ENCODE data around the gene DAP.

DNA sequence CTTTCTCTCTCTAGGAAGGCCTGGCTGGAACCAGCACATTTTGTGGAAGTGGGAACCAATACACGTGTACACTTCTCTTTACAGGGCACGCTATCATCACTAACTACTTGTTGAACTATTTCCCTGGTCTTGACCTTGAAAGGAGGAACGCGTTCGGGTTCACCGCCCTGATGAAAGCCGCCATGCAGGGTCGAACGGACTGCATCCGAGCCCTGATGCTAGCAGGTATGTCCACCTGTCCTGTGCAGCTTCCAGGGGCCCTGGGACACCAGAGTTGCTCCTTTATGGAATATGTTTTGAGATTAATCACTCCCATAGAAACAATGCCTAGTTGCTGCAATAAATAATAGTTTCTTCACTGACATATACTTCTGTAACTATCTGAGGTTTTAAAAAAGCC lies 123.1 kb downstream of the DAP start:
- TF ChIP-seq CTCF (IDR thresholded peaks at IDR 0.05), result no peak
- TF ChIP-seq POLR2A (IDR thresholded peaks at IDR 0.05), result no peak
- TF ChIP-seq POLR2AphosphoS5 (IDR thresholded peaks at IDR 0.05), result no peak
